Middle frontal gyrus (tissue), 1 donor: Measurements from ENCODE around the gene RBM28.

ENCODE experiments used
- DNase-seq: peaks from one replicate; pipeline ENCODE4 v3.0.0-alpha.2; 2015; ENCODE audit warnings: low spot score; ENCODE audit errors: extremely low spot score

The RBM28 gene

GRCh38 chr7:128343554-128344430 is at the start of gene RBM28:
Gene RBM28, minus strand, starts transcription at chr7:128343908. Its CDS starts 115 bp downstream, at chr7:128343793.
- DNase-seq = peak; percentile 83

GRCh38 chr7:128392446-128393327 is 49.0 kb upstream of the RBM28 start:
- no peak for DNase-seq

GRCh38 chr7:128391805-128392204 is 48.1 kb upstream of the RBM28 start:
- no peak for DNase-seq

- DNase-seq = no peak
Measured at GRCh38 chr7:128390871-128391565, 47.3 kb upstream of the RBM28 start.

GRCh38 chr7:128389618-128390329 is 46.1 kb upstream of the RBM28 start:
- no peak for DNase-seq

- no peak for DNase-seq
Measured at GRCh38 chr7:128389085-128389617, 45.4 kb upstream of the RBM28 start.

- no peak for DNase-seq
Measured at GRCh38 chr7:128388145-128388485, 44.4 kb upstream of the RBM28 start.

GRCh38 chr7:128387216-128388144 is 43.8 kb upstream of the RBM28 start:
- peak; percentile 76 for DNase-seq

GRCh38 chr7:128385988-128386925 is 42.5 kb upstream of the RBM28 start:
- no peak for DNase-seq

- DNase-seq = no peak
Measured at GRCh38 chr7:128384726-128385125, 41.0 kb upstream of the RBM28 start.

GRCh38 chr7:128383776-128384175 is 40.1 kb upstream of the RBM28 start:
- no peak for DNase-seq

- no peak for DNase-seq
Measured at GRCh38 chr7:128381161-128381821, 37.6 kb upstream of the RBM28 start.

GRCh38 chr7:128380483-128381106 is 36.9 kb upstream of the RBM28 start:
- DNase-seq = no peak

- DNase-seq = no peak
Measured at GRCh38 chr7:128379900-128380479, 36.3 kb upstream of the RBM28 start.

GRCh38 chr7:128378637-128379036 is 34.9 kb upstream of the RBM28 start:
- DNase-seq = no peak

GRCh38 chr7:128376077-128376476 is 32.4 kb upstream of the RBM28 start:
- no peak for DNase-seq

GRCh38 chr7:128374041-128374440 is 30.3 kb upstream of the RBM28 start:
- DNase-seq = no peak
